IPS-20b (cell line): ENCODE data around the gene RPL10.

Experiments
- H3K27ac ChIP-seq: one replicate; pipeline ENCODE4 v1.5.1; 2013; ENCODE audit warnings: low read length
- H3K27me3 ChIP-seq: 2 replicates; pipeline ENCODE4 v1.6.1; 2013; ENCODE audit warnings: mild to moderate bottlenecking, low read length, inconsistent platforms; ENCODE audit not compliant: insufficient read depth
- H3K36me3 ChIP-seq: 2 replicates; pipeline ENCODE4 v1.6.1; 2013; ENCODE audit warnings: low read depth, mild to moderate bottlenecking, inconsistent platforms, low read length, moderate library complexity; ENCODE audit not compliant: insufficient read depth
- H3K4me1 ChIP-seq: 2 replicates; pipeline ENCODE4 v1.6.1; 2013; ENCODE audit warnings: mild to moderate bottlenecking, control low read depth, inconsistent platforms, low read length, moderate library complexity; ENCODE audit not compliant: insufficient read depth
- H3K4me3 ChIP-seq: 2 replicates; pipeline ENCODE4 v1.5.1; 2013; ENCODE audit warnings: mild to moderate bottlenecking, low read length, inconsistent platforms
- H3K9ac ChIP-seq: 2 replicates; pipeline ENCODE4 v1.6.1; 2013; ENCODE audit warnings: low read depth, mild to moderate bottlenecking, inconsistent platforms, low read length, moderate library complexity
- H3K9me3 ChIP-seq: 2 replicates; pipeline ENCODE4 v1.6.1; 2013; ENCODE audit warnings: mild to moderate bottlenecking, low read depth, low read length, inconsistent platforms; ENCODE audit not compliant: insufficient read depth

RPL10 gene

GRCh38 chrX:154354516-154354915 is 43.7 kb upstream of the RPL10 start:
- peaks cover 100% of the 10 kb centered on the region for H3K36me3 ChIP-seq
- no peaks in the 10 kb centered on the region for H3K4me1 ChIP-seq
- H3K4me3 ChIP-seq, result no peak overlapping the region
- no peak overlapping the region for H3K9ac ChIP-seq
- H3K9me3 ChIP-seq, result no peaks in the 10 kb centered on the region
- H3K27me3 ChIP-seq, result no peaks in the 10 kb centered on the region
- no peak overlapping the region for H3K27ac ChIP-seq

- Histone ChIP-seq H3K9ac (no peak overlapping the region), H3K9me3 (no peaks in the 10 kb centered on the region), H3K36me3 (peaks cover 100% of the 10 kb centered on the region), H3K4me3 (no peak overlapping the region), H3K27ac (no peak overlapping the region), H3K4me1 (no peaks in the 10 kb centered on the region), H3K27me3 (no peaks in the 10 kb centered on the region)
Observed at GRCh38 chrX:154355094-154355775, 42.9 kb upstream of the RPL10 start.

- Histone ChIP-seq H3K9me3 (no peaks in the 10 kb centered on the region), H3K4me1 (no peaks in the 10 kb centered on the region), H3K27me3 (no peaks in the 10 kb centered on the region), H3K36me3 (peaks cover 100% of the 10 kb centered on the region), H3K9ac (no peak overlapping the region), H3K4me3 (no peak overlapping the region), H3K27ac (no peak overlapping the region)
Observed at GRCh38 chrX:154355776-154356140, 42.4 kb upstream of the RPL10 start.

- no peaks in the 10 kb centered on the region for H3K4me1 ChIP-seq
- no peak overlapping the region for H3K4me3 ChIP-seq
- H3K27ac ChIP-seq, result no peak overlapping the region
- no peaks in the 10 kb centered on the region for H3K27me3 ChIP-seq
- H3K9me3 ChIP-seq, result no peaks in the 10 kb centered on the region
- peaks cover 99% of the 10 kb centered on the region for H3K36me3 ChIP-seq
- H3K9ac ChIP-seq, result no peak overlapping the region
Observed at GRCh38 chrX:154356596-154356995, 41.6 kb upstream of the RPL10 start.

GRCh38 chrX:154357205-154357604 is 41.0 kb upstream of the RPL10 start:
- H3K36me3 ChIP-seq, result peaks cover 99% of the 10 kb centered on the region
- no peak overlapping the region for H3K9ac ChIP-seq
- H3K4me3 ChIP-seq, result no peak overlapping the region
- H3K9me3 ChIP-seq, result no peaks in the 10 kb centered on the region
- no peak overlapping the region for H3K27ac ChIP-seq
- H3K4me1 ChIP-seq, result no peaks in the 10 kb centered on the region
- no peaks in the 10 kb centered on the region for H3K27me3 ChIP-seq

- Histone ChIP-seq H3K27me3 (no peaks in the 10 kb centered on the region), H3K36me3 (peaks cover 99% of the 10 kb centered on the region), H3K4me1 (no peaks in the 10 kb centered on the region), H3K9me3 (no peaks in the 10 kb centered on the region), H3K4me3 (no peak overlapping the region), H3K9ac (no peak overlapping the region), H3K27ac (no peak overlapping the region)
Observed at GRCh38 chrX:154358011-154358410, 40.2 kb upstream of the RPL10 start.

- peaks cover 98% of the 10 kb centered on the region for H3K36me3 ChIP-seq
- no peaks in the 10 kb centered on the region for H3K4me1 ChIP-seq
- no peaks in the 10 kb centered on the region for H3K9me3 ChIP-seq
- H3K9ac ChIP-seq, result no peak overlapping the region
- H3K27ac ChIP-seq, result no peak overlapping the region
- no peak overlapping the region for H3K4me3 ChIP-seq
- no peaks in the 10 kb centered on the region for H3K27me3 ChIP-seq
Observed at GRCh38 chrX:154358829-154359228, 39.3 kb upstream of the RPL10 start.

- peaks cover 98% of the 10 kb centered on the region for H3K36me3 ChIP-seq
Observed at GRCh38 chrX:154359362-154360154, 38.6 kb upstream of the RPL10 start.

GRCh38 chrX:154360155-154360713 is 37.9 kb upstream of the RPL10 start:
- no peaks in the 10 kb centered on the region for H3K9me3 ChIP-seq
- H3K4me1 ChIP-seq, result no peaks in the 10 kb centered on the region
- H3K4me3 ChIP-seq, result no peak overlapping the region
- no peaks in the 10 kb centered on the region for H3K27me3 ChIP-seq
- H3K36me3 ChIP-seq, result peaks cover 98% of the 10 kb centered on the region
- H3K27ac ChIP-seq, result no peak overlapping the region
- H3K9ac ChIP-seq, result no peak overlapping the region

More at GRCh38 chrX:154359362-154360154, 38.6 kb upstream of the RPL10 start:
- Histone ChIP-seq H3K9ac (no peak overlapping the region), H3K9me3 (no peaks in the 10 kb centered on the region), H3K4me1 (no peaks in the 10 kb centered on the region), H3K27me3 (no peaks in the 10 kb centered on the region), H3K4me3 (no peak overlapping the region), H3K27ac (no peak overlapping the region)

GRCh38 chrX:154362085-154362742 is 36.0 kb upstream of the RPL10 start:
- H3K9ac ChIP-seq, result no peak overlapping the region
- H3K27ac ChIP-seq, result no peak overlapping the region
- H3K27me3 ChIP-seq, result no peaks in the 10 kb centered on the region
- H3K4me1 ChIP-seq, result no peaks in the 10 kb centered on the region
- H3K9me3 ChIP-seq, result no peaks in the 10 kb centered on the region
- no peak overlapping the region for H3K4me3 ChIP-seq
- peaks cover 98% of the 10 kb centered on the region for H3K36me3 ChIP-seq

GRCh38 chrX:154363706-154364439 is 34.3 kb upstream of the RPL10 start:
- no peak overlapping the region for H3K4me3 ChIP-seq
- H3K27ac ChIP-seq, result no peak overlapping the region
- H3K9me3 ChIP-seq, result no peaks in the 10 kb centered on the region
- peaks cover 97% of the 10 kb centered on the region for H3K36me3 ChIP-seq
- H3K27me3 ChIP-seq, result no peaks in the 10 kb centered on the region
- H3K9ac ChIP-seq, result no peak overlapping the region
- no peaks in the 10 kb centered on the region for H3K4me1 ChIP-seq
